BJ (cell line): Measurements from ENCODE around the gene KATNBL1. TPM values are rescaled to one million over a fixed set of nuclear protein-coding genes. Genes with fewer than 3 reads are reported as not detected.
"Not testable (repeated sequence)": the region's sequence is repeated elsewhere in the genome, so short reads cannot be mapped to it uniquely, and the experiment has no call there.

Experiments used
- CTCF ChIA-PET: fragments of 350-600 bp; formaldehyde crosslinking; extraction: SDS; loops from one replicate; lab custom pipeline; 2021; ENCODE audit warnings: antibody characterized with exemption, inconsistent platforms; lab: Yijun Ruan, JAX
- POLR2A ChIA-PET: fragments of 300-600 bp; sonication (Branson Sonifier 250); formaldehyde crosslinking; extraction: SDS; loops from one replicate; lab custom pipeline; 2021; ENCODE audit warnings: antibody characterized with exemption; lab: Charles Lee
- DNase-seq: peaks from one replicate; pipeline ENCODE4 v3.0.0-alpha.2; 2011; ENCODE audit warnings: low read depth
- H3K27me3 ChIP-seq: 2 replicates; pipeline ENCODE4 v1.6.0; 2011; ENCODE audit warnings: low read length; ENCODE audit not compliant: control insufficient read depth, insufficient read depth
- H3K36me3 ChIP-seq: 2 replicates; pipeline ENCODE4 v1.5.1; 2011; ENCODE audit warnings: low read length; ENCODE audit not compliant: control insufficient read depth, insufficient read depth
- H3K4me3 ChIP-seq: 2 replicates; pipeline ENCODE4 v1.5.1; 2011; ENCODE audit warnings: low read depth, mild to moderate bottlenecking, control low read depth, low read length
- CTCF ChIP-seq: IDR thresholded peaks from 2 replicates; pipeline ENCODE4 v1.5.1; 2011; ENCODE audit warnings: low read depth, mild to moderate bottlenecking, control low read depth, inconsistent platforms, low read length, moderate library complexity; ENCODE audit not compliant: insufficient read depth
- polyA plus RNA-seq: library from polyadenylated mRNA; depleted of rRNA; stranded (reverse); fragments of >200 nt; gene quantifications from 2 replicates; pipeline ENCODE4 v1.2.3, GENCODE V29; 2011

Gene KATNBL1
- polyA plus RNA-seq, 1 experiment, result 17.3 TPM

GRCh38 chr15:34179234-34179633 lies 30.7 kb downstream of the KATNBL1 start:
- Histone ChIP-seq H3K4me3 (no peak overlapping the region), H3K27me3 (no peaks in the 10 kb centered on the region), H3K36me3 (no peaks in the 10 kb centered on the region)
- CTCF ChIA-PET, result interaction anchor here (1.4 kb wide), 1 partner anchor 30 kb away, joined by 3 read pairs; the partner anchor contains the start of gene KATNBL1
- no peak for TF ChIP-seq CTCF
- no peak for DNase-seq
- POLR2A ChIA-PET, result no interaction called here

GRCh38 chr15:34165987-34166573 lies 43.8 kb downstream of the KATNBL1 start:
- CTCF ChIA-PET, result not testable (repeated sequence)

GRCh38 chr15:34161329-34161963 lies 48.5 kb downstream of the KATNBL1 start:
- DNase-seq, result no peak
- no peak for TF ChIP-seq CTCF
- H3K27me3 ChIP-seq, result no peaks in the 10 kb centered on the region
- H3K36me3 ChIP-seq, result peaks cover 8% of the 10 kb centered on the region
- no peak overlapping the region for H3K4me3 ChIP-seq
- POLR2A ChIA-PET, result no interaction called here
- CTCF ChIA-PET, result no interaction called here

More at GRCh38 chr15:34165987-34166573, 43.8 kb downstream of the KATNBL1 start:
- H3K36me3 ChIP-seq, DNase-seq, POLR2A ChIA-PET, H3K27me3 ChIP-seq, H3K4me3 ChIP-seq: not testable (repeated sequence)

GRCh38 chr15:34160735-34161134 lies 49.2 kb downstream of the KATNBL1 start:
- DNase-seq, result no peak
- H3K27me3 ChIP-seq, result no peaks in the 10 kb centered on the region
- no peak overlapping the region for H3K4me3 ChIP-seq
- peaks cover 12% of the 10 kb centered on the region for H3K36me3 ChIP-seq
- no peak for TF ChIP-seq CTCF
- ChIA-PET CTCF (no interaction called here), POLR2A (no interaction called here)

GRCh38 chr15:34158355-34158754 lies 51.5 kb downstream of the KATNBL1 start:
- no peak for TF ChIP-seq CTCF
- ChIA-PET POLR2A (no interaction called here), CTCF (interaction anchor here (0.6 to 0.7 kb wide), 2 partner anchors 10 to 46 kb away, joined by 3 read pairs; no protein-coding TSS in a partner anchor)
- no peak overlapping the region for H3K4me3 ChIP-seq
- no peaks in the 10 kb centered on the region for H3K27me3 ChIP-seq
- peaks cover 13% of the 10 kb centered on the region for H3K36me3 ChIP-seq
- no peak for DNase-seq
